ENCODE measurements around the gene SPAG4.
A peak's percentile ranks its signal among the peaks of the same experiment; 100 is the strongest.

The SPAG4 gene

GRCh38 chr20:35615667-35616464, at the start of gene SPAG4:
SPAG4 (plus strand) TSS chr20:35615829; CDS start chr20:35616004, 175 bp downstream.
- peak; percentile 100 for DNase-seq

GRCh38 chr20:35568645-35569044, 47.0 kb upstream of the SPAG4 start:
- DNase-seq = no peak

- DNase-seq = no peak
Measured at GRCh38 chr20:35571555-35571954, 44.1 kb upstream of the SPAG4 start.

- no peak for DNase-seq
Measured at GRCh38 chr20:35572838-35573237, 42.8 kb upstream of the SPAG4 start.

GRCh38 chr20:35575958-35576357, 39.7 kb upstream of the SPAG4 start:
- DNase-seq = no peak

GRCh38 chr20:35576816-35577215, 38.8 kb upstream of the SPAG4 start:
- DNase-seq = no peak

- DNase-seq = no peak
Measured at GRCh38 chr20:35578469-35578868, 37.2 kb upstream of the SPAG4 start.

GRCh38 chr20:35579196-35579595, 36.4 kb upstream of the SPAG4 start:
- no peak for DNase-seq

GRCh38 chr20:35582131-35582530, 33.5 kb upstream of the SPAG4 start:
- DNase-seq = no peak

- no peak for DNase-seq
Measured at GRCh38 chr20:35582741-35583404, 32.8 kb upstream of the SPAG4 start.

- no peak for DNase-seq
Measured at GRCh38 chr20:35583636-35584560, 31.7 kb upstream of the SPAG4 start.

- DNase-seq = no peak
Measured at GRCh38 chr20:35586751-35587425, 28.7 kb upstream of the SPAG4 start.

- no peak for DNase-seq
Measured at GRCh38 chr20:35587436-35587835, 28.2 kb upstream of the SPAG4 start.

GRCh38 chr20:35588397-35588796, 27.2 kb upstream of the SPAG4 start:
- no peak for DNase-seq

- no peak for DNase-seq
Measured at GRCh38 chr20:35592339-35592974, 23.2 kb upstream of the SPAG4 start.

GRCh38 chr20:35595456-35595855, 20.2 kb upstream of the SPAG4 start:
- no peak for DNase-seq

- DNase-seq = no peak
Measured at GRCh38 chr20:35595901-35596300, 19.7 kb upstream of the SPAG4 start.

- DNase-seq = no peak
Measured at GRCh38 chr20:35597186-35597585, 18.4 kb upstream of the SPAG4 start.

GRCh38 chr20:35598476-35598875, 17.2 kb upstream of the SPAG4 start:
- no peak for DNase-seq

GRCh38 chr20:35598899-35599775, 16.5 kb upstream of the SPAG4 start:
- DNase-seq = no peak

- no peak for DNase-seq
Measured at GRCh38 chr20:35599776-35600120, 15.9 kb upstream of the SPAG4 start.
